HG03378 (cell line): ENCODE measurements around the gene FBN2.
A peak's percentile ranks its signal among the peaks of the same experiment; 100 is the strongest.

Experiments used
- ATAC-seq: cut with Tn5 transposase; IDR thresholded peaks from one replicate; pipeline ENCODE4 v1.9.1; 2021; ENCODE audit warnings: mild to moderate bottlenecking, moderate library complexity; ENCODE audit not compliant: unreplicated experiment

The FBN2 gene

GRCh38 chr5:128213833-128214232, 324.2 kb downstream of the FBN2 start:
- no peak for ATAC-seq

GRCh38 chr5:128213340-128213739, 324.7 kb downstream of the FBN2 start:
- ATAC-seq = peak; percentile 66

- ATAC-seq = no peak
Measured at GRCh38 chr5:128212191-128212806, 325.7 kb downstream of the FBN2 start.

DNA sequence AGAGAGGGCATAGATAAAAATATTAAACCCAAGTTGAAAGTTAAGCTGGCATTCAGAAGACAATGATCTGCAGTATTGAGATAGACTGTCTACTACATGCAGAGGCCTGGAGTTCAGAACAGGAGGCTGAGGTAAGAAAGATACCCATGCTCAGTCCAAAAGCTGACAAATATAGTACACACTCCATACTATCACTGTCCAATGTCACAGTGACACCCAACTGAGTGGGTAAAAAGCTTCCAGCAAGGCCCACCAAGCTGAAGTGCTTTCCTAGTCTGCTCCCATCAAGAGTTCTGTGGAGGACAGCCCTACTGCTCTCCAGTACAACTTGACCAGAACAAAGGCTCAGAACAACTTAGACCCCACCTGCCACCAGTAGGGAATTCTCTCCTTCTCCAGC, 329.6 kb downstream of the FBN2 start:
- ATAC-seq = no peak
